Body of pancreas (tissue), 4 donors: ENCODE data around the gene CYS1.

Source experiments
- CTCF ChIP-seq, 7 experiments: fragments of 450-650 bp in 4 of 7; fragments of 200-600 bp in 3 of 7; sonication (generic) in 3 of 7; IDR thresholded peaks; one replicate each; pipeline ENCODE4 v1.5.1; 2016 to 2019; ENCODE audit warnings: antibody characterized with exemption in 7 of 7
- POLR2A ChIP-seq, 3 donors: fragments of 450-650 bp; IDR thresholded peaks; one replicate each; pipeline ENCODE4 v1.6.1; 2016; ENCODE audit warnings: antibody characterized with exemption in 3 of 3, mild to moderate bottlenecking in 2 of 3

GRCh38 chr2:10067330-10067729, 12.9 kb downstream of the CYS1 start:
- no peak for TF ChIP-seq CTCF (IDR thresholded peaks at IDR 0.05)
- no peak for TF ChIP-seq POLR2A (IDR thresholded peaks at IDR 0.05)
